ENCODE measurements around the gene SOBP.

SOBP gene

GRCh38 chr6:107523794-107524193 lies 33.9 kb downstream of the SOBP start:
- no peak for DNase-seq (ENCODE audit: low read depth in 2 of 2)

- no peak for DNase-seq (ENCODE audit: low read depth in 2 of 2)
Observed at GRCh38 chr6:107524626-107525025, 34.7 kb downstream of the SOBP start.

- DNase-seq (ENCODE audit: low read depth in 2 of 2), result no peak
Observed at GRCh38 chr6:107531868-107532267, 42.0 kb downstream of the SOBP start.

- no peak for DNase-seq (ENCODE audit: low read depth in 2 of 2)
Observed at GRCh38 chr6:107532706-107533105, 42.8 kb downstream of the SOBP start.

- DNase-seq (ENCODE audit: low read depth in 2 of 2), result no peak
Observed at GRCh38 chr6:107533415-107534059, 43.6 kb downstream of the SOBP start.

- DNase-seq (ENCODE audit: low read depth in 2 of 2), result no peak
Observed at GRCh38 chr6:107534571-107535141, 44.7 kb downstream of the SOBP start.

GRCh38 chr6:107535626-107536025 lies 45.7 kb downstream of the SOBP start:
- no peak for DNase-seq (ENCODE audit: low read depth in 2 of 2)

GRCh38 chr6:107536180-107536961 lies 46.5 kb downstream of the SOBP start:
- no peak for DNase-seq (ENCODE audit: low read depth in 2 of 2)

- DNase-seq (ENCODE audit: low read depth in 2 of 2), result no peak
Observed at GRCh38 chr6:107537559-107537958, 47.6 kb downstream of the SOBP start.

GRCh38 chr6:107538856-107539387 lies 49.0 kb downstream of the SOBP start:
- DNase-seq (ENCODE audit: low read depth in 2 of 2), result no peak

- no peak for DNase-seq (ENCODE audit: low read depth in 2 of 2)
Observed at GRCh38 chr6:107539409-107539808, 49.5 kb downstream of the SOBP start.

GRCh38 chr6:107539849-107540464 lies 50.0 kb downstream of the SOBP start:
- no peak for DNase-seq (ENCODE audit: low read depth in 2 of 2)

GRCh38 chr6:107540465-107540857 lies 50.5 kb downstream of the SOBP start:
- no peak for DNase-seq (ENCODE audit: low read depth in 2 of 2)

GRCh38 chr6:107542192-107542668 lies 52.3 kb downstream of the SOBP start:
- DNase-seq (ENCODE audit: low read depth in 2 of 2), result no peak

GRCh38 chr6:107543088-107543487 lies 53.2 kb downstream of the SOBP start:
- no peak for DNase-seq (ENCODE audit: low read depth in 2 of 2)

- no peak for DNase-seq (ENCODE audit: low read depth in 2 of 2)
Observed at GRCh38 chr6:107543567-107543966, 53.6 kb downstream of the SOBP start.

GRCh38 chr6:107545763-107546162 lies 55.8 kb downstream of the SOBP start:
- no peak for DNase-seq (ENCODE audit: low read depth in 2 of 2)

- no peak for DNase-seq (ENCODE audit: low read depth in 2 of 2)
Observed at GRCh38 chr6:107546691-107547450, 57.0 kb downstream of the SOBP start.

GRCh38 chr6:107547451-107547840 lies 57.5 kb downstream of the SOBP start:
- no peak for DNase-seq (ENCODE audit: low read depth in 2 of 2)

GRCh38 chr6:107550241-107550840 lies 60.4 kb downstream of the SOBP start:
- no peak for DNase-seq (ENCODE audit: low read depth in 2 of 2)

- DNase-seq (ENCODE audit: low read depth in 2 of 2), result no peak
Observed at GRCh38 chr6:107550906-107551305, 61.0 kb downstream of the SOBP start.

Data from stimulated activated CD8-positive, alpha-beta memory T cell treated with anti-CD3 and anti-CD28 coated beads, Interleukin-7, amount 100 ng/mL, for 4 hours (primary cell).